GM12872 (cell line): Measurements from ENCODE around the gene SLC25A45.
A peak's percentile ranks its signal among the peaks of the same experiment; 100 is the strongest.

Experiments used
- CTCF ChIP-seq: IDR thresholded peaks from 3 replicates; pipeline ENCODE4 v1.5.1; 2011; ENCODE audit warnings: low read depth, mild to moderate bottlenecking, low read length, moderate library complexity; ENCODE audit not compliant: insufficient read depth

Gene SLC25A45

DNA sequence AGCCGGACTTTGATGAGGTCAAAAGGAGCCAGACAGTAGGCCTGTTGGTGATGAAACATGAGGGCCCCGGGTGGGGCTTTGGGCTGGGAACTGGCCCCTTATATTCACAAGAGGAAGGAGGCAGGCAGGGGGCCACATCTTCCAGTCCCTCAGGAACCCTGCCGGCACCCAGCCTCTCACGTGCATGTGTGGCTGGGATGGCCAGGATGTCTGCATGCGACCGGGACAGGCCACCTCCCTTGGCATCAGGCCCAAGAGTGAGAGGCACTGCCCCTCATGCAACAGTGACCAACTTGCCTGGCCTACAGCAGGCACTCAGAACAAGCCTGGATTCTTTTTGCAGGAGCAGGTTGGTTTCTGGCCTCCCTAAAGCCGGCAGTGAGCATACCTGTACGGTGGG is 5.4 kb downstream of the SLC25A45 start:
- TF ChIP-seq CTCF: no peak

GRCh38 chr11:65376138-65376713 is 6.2 kb downstream of the SLC25A45 start:
- TF ChIP-seq CTCF: no peak

GRCh38 chr11:65375012-65375411 is 7.4 kb downstream of the SLC25A45 start:
- no peak for TF ChIP-seq CTCF

DNA sequence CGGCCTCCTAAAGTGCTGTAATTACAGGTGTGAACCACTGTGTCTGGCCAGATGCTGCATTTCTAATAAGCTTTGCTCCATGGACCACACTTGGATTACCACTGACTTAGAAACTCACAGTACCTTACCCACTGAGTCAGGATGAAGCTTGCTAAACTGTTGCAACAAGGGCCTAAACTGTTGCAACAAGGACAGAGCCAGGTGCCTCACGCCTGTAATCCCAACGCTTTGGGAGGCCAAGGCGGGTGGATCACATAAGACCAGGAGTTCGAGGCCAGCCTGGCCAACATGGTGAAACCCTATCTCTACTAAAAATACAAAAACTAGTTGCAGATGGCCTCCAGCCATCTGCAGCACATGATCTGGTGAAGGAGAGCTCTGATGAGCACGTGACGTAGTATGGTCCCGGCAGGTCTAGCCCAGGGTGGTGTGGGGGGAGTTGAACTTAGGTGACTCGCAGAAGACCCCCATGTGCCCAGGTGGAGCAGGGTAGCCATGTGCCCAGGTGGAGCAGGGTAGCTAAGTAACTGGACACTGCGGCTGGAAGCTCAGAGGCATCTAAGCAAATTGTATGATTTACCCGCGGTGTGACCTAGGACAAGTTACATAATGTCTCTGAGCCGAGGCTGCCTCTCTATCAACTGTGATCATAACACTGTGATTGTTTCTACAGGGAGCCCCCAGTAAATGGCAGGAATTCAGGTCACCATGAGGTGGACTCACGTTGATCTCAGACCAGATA is 8.4 kb downstream of the SLC25A45 start:
- TF ChIP-seq CTCF: no peak

- TF ChIP-seq CTCF: no peak
These were observed 11.8 kb downstream of the SLC25A45 start for GRCh38 chr11:65370659-65371049.

GRCh38 chr11:65366340-65366773 is 16.1 kb downstream of the SLC25A45 start:
- TF ChIP-seq CTCF: peak; percentile 84

DNA sequence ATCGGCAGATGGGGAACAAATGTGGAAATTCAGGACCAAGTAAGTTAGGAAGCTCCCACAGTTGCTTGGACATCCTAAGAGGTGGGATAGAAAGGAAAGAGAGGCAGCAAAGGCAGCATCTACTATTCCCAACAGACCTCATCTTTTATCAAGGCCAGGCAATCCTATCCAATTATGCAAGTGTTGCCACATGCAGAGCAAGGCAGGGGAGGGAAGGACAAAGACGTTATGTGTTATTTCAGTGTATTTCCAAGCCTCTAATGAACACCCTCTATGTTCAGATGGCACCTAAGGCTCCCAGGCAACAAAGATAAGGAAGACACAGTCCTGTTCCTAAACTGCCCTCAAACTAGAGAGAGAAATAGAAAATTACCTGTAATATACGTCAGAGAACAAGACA is 18.7 kb downstream of the SLC25A45 start:
- TF ChIP-seq CTCF: no peak
